Measurements from ENCODE around the gene WFDC1.

WFDC1 gene

GRCh38 chr16:84294531-84295142 is at the start of gene WFDC1:
WFDC1 (plus strand) TSS chr16:84294878; CDS start chr16:84294972, 94 bp downstream.
- DNase-seq: peak; percentile 11

GRCh38 chr16:84245956-84246678 is 48.6 kb upstream of the WFDC1 start:
- no peak for DNase-seq

- DNase-seq: no peak
These were observed 48.0 kb upstream of the WFDC1 start for GRCh38 chr16:84246679-84247077.

- no peak for DNase-seq
These were observed 47.3 kb upstream of the WFDC1 start for GRCh38 chr16:84247331-84247730.

- DNase-seq: no peak
These were observed 46.8 kb upstream of the WFDC1 start for GRCh38 chr16:84247844-84248243.

GRCh38 chr16:84252184-84252583 is 42.5 kb upstream of the WFDC1 start:
- no peak for DNase-seq

GRCh38 chr16:84253173-84253572 is 41.5 kb upstream of the WFDC1 start:
- no peak for DNase-seq

- no peak for DNase-seq
These were observed 40.6 kb upstream of the WFDC1 start for GRCh38 chr16:84254062-84254461.

GRCh38 chr16:84255050-84255810 is 39.4 kb upstream of the WFDC1 start:
- DNase-seq: no peak

- DNase-seq: no peak
These were observed 36.4 kb upstream of the WFDC1 start for GRCh38 chr16:84258266-84258665.

- DNase-seq: no peak
These were observed 35.0 kb upstream of the WFDC1 start for GRCh38 chr16:84259691-84260090.

GRCh38 chr16:84260766-84261554 is 33.7 kb upstream of the WFDC1 start:
- DNase-seq: no peak

GRCh38 chr16:84262031-84262430 is 32.6 kb upstream of the WFDC1 start:
- no peak for DNase-seq

- DNase-seq: no peak
These were observed 31.7 kb upstream of the WFDC1 start for GRCh38 chr16:84262939-84263338.

GRCh38 chr16:84266451-84266850 is 28.2 kb upstream of the WFDC1 start:
- no peak for DNase-seq

GRCh38 chr16:84267380-84267779 is 27.3 kb upstream of the WFDC1 start:
- no peak for DNase-seq

GRCh38 chr16:84268291-84269040 is 26.2 kb upstream of the WFDC1 start:
- DNase-seq: no peak

GRCh38 chr16:84270071-84270470 is 24.6 kb upstream of the WFDC1 start:
- no peak for DNase-seq

GRCh38 chr16:84270531-84270930 is 24.1 kb upstream of the WFDC1 start:
- no peak for DNase-seq

- no peak for DNase-seq
These were observed 23.6 kb upstream of the WFDC1 start for GRCh38 chr16:84271037-84271436.

GRCh38 chr16:84271866-84272265 is 22.8 kb upstream of the WFDC1 start:
- no peak for DNase-seq

- no peak for DNase-seq
These were observed 21.8 kb upstream of the WFDC1 start for GRCh38 chr16:84272740-84273320.
